H1 (cell line): ENCODE measurements around the gene KIZ.

Source experiments
- CBX8 ChIP-seq: fragments of 300-800, 300-1000 bp; sonication (generic); IDR thresholded peaks from 2 replicates; pipeline ENCODE4 v1.7.1; 2016; ENCODE audit warnings: low read depth, low read length, borderline replicate concordance
- CTCF ChIP-seq, 3 experiments: IDR thresholded peaks; 1 replicate in 2 of 3; 2 replicates in 1 of 3; pipeline versions ENCODE4 v1.5.1 to v1.6.1; 2011; ENCODE audit warnings: low read length in 3 of 3, mild to moderate bottlenecking in 3 of 3, inconsistent platforms in 2 of 3, low read depth in 1 of 3, moderate library complexity in 1 of 3; ENCODE audit not compliant: insufficient read depth in 1 of 3; ENCODE audit errors: control extremely low read depth in 1 of 3
- JUN ChIP-seq: IDR thresholded peaks from 2 replicates; pipeline ENCODE4 v1.6.1; 2011; ENCODE audit warnings: low read depth, mild to moderate bottlenecking, improper control_type of control experiment, low read length
- JUND ChIP-seq: IDR thresholded peaks from 2 replicates; pipeline ENCODE4 v1.6.1; 2011; ENCODE audit warnings: mild to moderate bottlenecking, improper control_type of control experiment, low read length
- POLR2A ChIP-seq, 2 experiments: IDR thresholded peaks; 1 replicate in 1 of 2; 2 replicates in 1 of 2; pipeline ENCODE4 v1.6.1; 2011; ENCODE audit warnings: low read depth in 2 of 2, low read length in 2 of 2, mild to moderate bottlenecking in 2 of 2; ENCODE audit errors: control extremely low read depth in 1 of 2
- POLR2AphosphoS5 ChIP-seq: IDR thresholded peaks from 2 replicates; pipeline ENCODE4 v1.6.1; 2011; ENCODE audit warnings: low read depth, low read length

DNA sequence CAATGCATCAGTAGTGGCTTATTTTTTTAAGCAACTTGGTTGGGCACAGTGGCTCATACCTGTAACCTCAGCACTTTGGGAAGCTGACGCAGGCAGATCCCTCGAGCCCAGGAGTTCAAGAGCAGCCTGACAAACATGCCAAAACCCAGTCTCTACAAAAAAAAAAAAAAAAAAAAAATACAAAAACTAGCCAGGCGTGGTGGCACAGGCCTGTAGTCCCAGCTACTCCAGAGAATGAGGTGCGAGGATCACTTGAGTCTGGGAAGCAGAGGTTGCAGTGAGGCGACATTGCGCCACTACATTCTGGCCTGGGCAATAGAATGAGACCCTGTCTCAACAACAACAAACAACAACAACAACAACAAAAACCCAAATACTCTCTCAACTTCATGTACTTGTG is 132.5 kb downstream of the KIZ start:
- TF ChIP-seq CBX8 = no peak
- no peak for TF ChIP-seq CTCF (IDR thresholded peaks at IDR 0.05; ENCODE audit: control extremely low read depth in 1 of 3, insufficient read depth in 1 of 3, low read depth in 1 of 3, low read length in 3 of 3)
- no peak for TF ChIP-seq POLR2AphosphoS5
- no peak for TF ChIP-seq POLR2A (IDR thresholded peaks at IDR 0.05; ENCODE audit: control extremely low read depth in 1 of 2, low read depth in 2 of 2, low read length in 2 of 2)
- TF ChIP-seq JUND = no peak
- TF ChIP-seq JUN = no peak
